HepG2 (cell line): Measurements from ENCODE around the gene PGAP3. TPM values are rescaled to one million over a fixed set of nuclear protein-coding genes. Genes with fewer than 3 reads are reported as not detected.

Source experiments
- ELF1 ChIP-seq: sonication (generic); formaldehyde crosslinking; IDR thresholded peaks from 2 replicates; pipeline ENCODE4 v1.4.0; 2020; ENCODE audit warnings: missing genetic modification reagents
- HOMEZ ChIP-seq: IDR thresholded peaks from 2 replicates; pipeline ENCODE4 v1.6.1; 2016; ENCODE audit warnings: low read depth
- IRX3 ChIP-seq: sonication (generic); formaldehyde crosslinking; IDR thresholded peaks from 2 replicates; pipeline ENCODE4 v1.8.1; 2023; ENCODE audit warnings: mild to moderate bottlenecking, low read depth, missing genetic modification reagents, borderline replicate concordance
- MYNN ChIP-seq: sonication (generic); formaldehyde crosslinking; IDR thresholded peaks from 2 replicates; pipeline ENCODE4 v1.4.0; 2020; ENCODE audit warnings: mild to moderate bottlenecking, low read depth, missing genetic modification reagents
- PATZ1 ChIP-seq: sonication (generic); formaldehyde crosslinking; IDR thresholded peaks from 2 replicates; pipeline ENCODE4 v1.4.0; 2020; ENCODE audit warnings: missing genetic modification reagents
- REXO4 ChIP-seq: sonication (generic); formaldehyde crosslinking; IDR thresholded peaks from 2 replicates; pipeline ENCODE4 v1.8.0; 2022; ENCODE audit warnings: missing genetic modification reagents, mild to moderate bottlenecking, borderline replicate concordance
- SALL1 ChIP-seq: sonication (generic); formaldehyde crosslinking; IDR thresholded peaks from 2 replicates; pipeline ENCODE4 v1.8.0; 2022; ENCODE audit warnings: mild to moderate bottlenecking, missing genetic modification reagents
- XBP1 ChIP-seq: sonication (generic); formaldehyde crosslinking; IDR thresholded peaks from 2 replicates; pipeline ENCODE4 v1.5.0; 2020; ENCODE audit warnings: missing genetic modification reagents
- ZNF276 ChIP-seq: sonication (generic); formaldehyde crosslinking; IDR thresholded peaks from 2 replicates; pipeline ENCODE4 v1.4.0; 2020; ENCODE audit warnings: mild to moderate bottlenecking, low read depth, missing genetic modification reagents
- ZNF292 ChIP-seq: sonication (generic); formaldehyde crosslinking; IDR thresholded peaks from 2 replicates; pipeline ENCODE4 v1.8.1; 2022; ENCODE audit warnings: mild to moderate bottlenecking, low read depth, missing genetic modification reagents, borderline replicate concordance
- ZNF574 ChIP-seq: sonication (generic); formaldehyde crosslinking; IDR thresholded peaks from 2 replicates; pipeline ENCODE4 v1.4.0; 2020; ENCODE audit warnings: missing genetic modification reagents
- ZNF772 ChIP-seq: sonication (generic); formaldehyde crosslinking; IDR thresholded peaks from 2 replicates; pipeline ENCODE4 v1.5.0; 2020; ENCODE audit warnings: mild to moderate bottlenecking, missing genetic modification reagents
- ZNF879 ChIP-seq: sonication (generic); formaldehyde crosslinking; IDR thresholded peaks from 2 replicates; pipeline ENCODE4 v1.8.1; 2023; ENCODE audit warnings: missing genetic modification reagents
- polyA plus RNA-seq, 8 experiments: library from polyadenylated mRNA; depleted of rRNA in 3 of 8; stranded (reverse) in 7 of 8; unstranded in 1 of 8; fragments of >200 nt; fragmentation: Illumina TruSeq in 4 of 8; extraction: Trizol in 4 of 8; gene quantifications; 2 replicates each; pipeline versions ENCODE4 v1.2.1 to v1.2.3, GENCODE V29; 2011 to 2016; ENCODE audit warnings: low read depth in 4 of 8, missing spikeins in 1 of 8, mixed read lengths in 1 of 8; ENCODE audit not compliant: insufficient read depth in 1 of 8
- total RNA-seq, 5 experiments: library from RNA; depleted of rRNA; stranded (reverse); fragments of >200 nt; fragmentation: Illumina TruSeq; extraction: Trizol; gene quantifications; 2 replicates each; pipeline ENCODE4 v1.2.3, GENCODE V29; 2016; ENCODE audit warnings: low read depth in 1 of 5
- TF ChIP-seq, protein P1 (sequence below): IDR thresholded peaks from 2 replicates; pipeline ENCODE4 v1.6.1; 2016
- TF ChIP-seq, protein P2 (sequence below): sonication (generic); formaldehyde crosslinking; IDR thresholded peaks from 2 replicates; pipeline ENCODE4 v1.4.0; 2020; ENCODE audit warnings: missing genetic modification reagents
- TF ChIP-seq, protein P3 (sequence below): sonication (generic); formaldehyde crosslinking; IDR thresholded peaks from 2 replicates; pipeline ENCODE4 v1.5.1; 2020; ENCODE audit warnings: mild to moderate bottlenecking, missing genetic modification reagents

Gene PGAP3
- total and polyA plus RNA-seq, 2 of the 13 experiments (the other 11 are each of a cell fraction or from before 2014, with no cell fraction given) = 11.9 to 14.6 TPM

- no peak for TF ChIP-seq REXO4 (CRISPR knock-in tag)
- TF ChIP-seq, protein P1, sequence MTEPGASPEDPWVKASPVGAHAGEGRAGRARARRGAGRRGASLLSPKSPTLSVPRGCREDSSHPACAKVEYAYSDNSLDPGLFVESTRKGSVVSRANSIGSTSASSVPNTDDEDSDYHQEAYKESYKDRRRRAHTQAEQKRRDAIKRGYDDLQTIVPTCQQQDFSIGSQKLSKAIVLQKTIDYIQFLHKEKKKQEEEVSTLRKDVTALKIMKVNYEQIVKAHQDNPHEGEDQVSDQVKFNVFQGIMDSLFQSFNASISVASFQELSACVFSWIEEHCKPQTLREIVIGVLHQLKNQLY = no peak
- 0 out of 2 replicates have a peak, but pooled peaks have one; percentile 16 for TF ChIP-seq ZNF292 (CRISPR knock-in tag)
- no peak for TF ChIP-seq XBP1 (CRISPR knock-in tag)
- 0 out of 2 replicates have a peak, but pooled peaks have one; percentile 27 for TF ChIP-seq ZNF276 (CRISPR knock-in tag)
- TF ChIP-seq ZNF772 = peak; percentile 70; the same call in 1 of the 2 replicates
- 0 out of 2 replicates have a peak, but pooled peaks have one; percentile 7 for TF ChIP-seq HOMEZ (CRISPR knock-in tag)
- TF ChIP-seq SALL1 (CRISPR knock-in tag) = 0 out of 2 replicates have a peak, but pooled peaks have one; percentile 29
- TF ChIP-seq ZNF879 (CRISPR knock-in tag) = no peak
- TF ChIP-seq, protein P2, sequence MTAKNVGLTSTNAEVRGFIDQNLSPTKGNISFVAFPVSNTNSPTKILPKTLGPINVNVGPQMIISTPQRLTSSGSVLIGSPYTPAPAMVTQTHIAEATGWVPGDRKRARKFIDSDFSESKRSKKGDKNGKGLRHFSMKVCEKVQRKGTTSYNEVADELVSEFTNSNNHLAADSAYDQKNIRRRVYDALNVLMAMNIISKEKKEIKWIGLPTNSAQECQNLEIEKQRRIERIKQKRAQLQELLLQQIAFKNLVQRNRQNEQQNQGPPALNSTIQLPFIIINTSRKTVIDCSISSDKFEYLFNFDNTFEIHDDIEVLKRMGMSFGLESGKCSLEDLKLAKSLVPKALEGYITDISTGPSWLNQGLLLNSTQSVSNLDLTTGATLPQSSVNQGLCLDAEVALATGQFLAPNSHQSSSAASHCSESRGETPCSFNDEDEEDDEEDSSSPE (CRISPR knock-in tag) = peak; percentile 47; the same call in 1 of the 2 replicates
- no peak for TF ChIP-seq IRX3 (CRISPR knock-in tag)
- TF ChIP-seq ZNF574 (CRISPR knock-in tag) = peak; percentile 15; the same call in 1 of the 2 replicates
- peak; percentile 26; the same call in 1 of the 2 replicates for TF ChIP-seq ELF1 (CRISPR knock-in tag)
- peak; percentile 90 for TF ChIP-seq PATZ1 (CRISPR knock-in tag)
- no peak for TF ChIP-seq MYNN (CRISPR knock-in tag)
- TF ChIP-seq, protein P3, sequence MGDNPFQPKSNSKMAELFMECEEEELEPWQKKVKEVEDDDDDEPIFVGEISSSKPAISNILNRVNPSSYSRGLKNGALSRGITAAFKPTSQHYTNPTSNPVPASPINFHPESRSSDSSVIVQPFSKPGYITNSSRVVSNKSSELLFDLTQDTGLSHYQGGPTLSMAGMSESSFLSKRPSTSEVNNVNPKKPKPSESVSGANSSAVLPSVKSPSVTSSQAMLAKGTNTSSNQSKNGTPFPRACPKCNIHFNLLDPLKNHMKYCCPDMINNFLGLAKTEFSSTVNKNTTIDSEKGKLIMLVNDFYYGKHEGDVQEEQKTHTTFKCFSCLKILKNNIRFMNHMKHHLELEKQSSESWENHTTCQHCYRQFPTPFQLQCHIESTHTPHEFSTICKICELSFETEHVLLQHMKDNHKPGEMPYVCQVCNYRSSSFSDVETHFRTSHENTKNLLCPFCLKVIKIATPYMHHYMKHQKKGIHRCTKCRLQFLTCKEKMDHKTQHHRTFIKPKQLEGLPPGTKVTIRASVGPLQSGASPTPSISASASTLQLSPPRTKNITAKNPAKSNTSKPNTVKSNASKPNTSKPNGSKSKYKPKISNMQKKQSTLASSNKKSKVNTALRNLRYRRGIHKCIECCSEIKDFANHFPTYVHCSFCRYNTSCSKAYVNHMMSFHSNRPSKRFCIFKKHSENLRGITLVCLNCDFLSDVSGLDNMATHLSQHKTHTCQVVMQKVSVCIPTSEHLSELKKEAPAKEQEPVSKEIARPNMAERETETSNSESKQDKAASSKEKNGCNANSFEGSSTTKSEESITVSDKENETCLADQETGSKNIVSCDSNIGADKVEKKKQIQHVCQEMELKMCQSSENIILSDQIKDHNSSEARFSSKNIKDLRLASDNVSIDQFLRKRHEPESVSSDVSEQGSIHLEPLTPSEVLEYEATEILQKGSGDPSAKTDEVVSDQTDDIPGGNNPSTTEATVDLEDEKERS = peak; percentile 20; the same call in 1 of the 2 replicates
Observed at GRCh38 chr17:39699818-39700147, 11.9 kb upstream of the PGAP3 start, which contains the start of gene ERBB2 (continued).
